Measurements from ENCODE around the gene PIEZO2. TPM values are rescaled to one million over a fixed set of nuclear protein-coding genes. Genes with fewer than 3 reads are reported as not detected.

Gene PIEZO2
- total and polyA plus RNA-seq, 2 of the 8 experiments (the other 6 are each of a cell fraction or from before 2014, with no cell fraction given) = 4.7 to 16.5 TPM

GRCh38 chr18:10838553-10838952, 310.8 kb downstream of the PIEZO2 start:
- 89% methylated on average over 2 of the region's 2 CpGs; no CpG with 5 or more reads in 1 of the 2 experiments for WGBS, 2 experiments (ENCODE audit: extremely low coverage in 1 of 2, insufficient coverage in 1 of 2, insufficient read length in 1 of 2, insufficient replicate concordance in 2 of 2, low coverage in 1 of 2, low lambda C conversion rate in 2 of 2, missing lambda C conversion rate in 1 of 2)
- Histone ChIP-seq H4K91ac (replicated peaks; ENCODE audit: insufficient read length, low read length) (no peak overlapping the region), H2BK20ac (ENCODE audit: low read length) (no peak overlapping the region)
- TF ChIP-seq SP4 (IDR thresholded peaks at IDR 0.05; ENCODE audit: low read length) = no peak

More at GRCh38 chr18:10838553-10838952, 310.8 kb downstream of the PIEZO2 start:
- no peak overlapping the region for H3K4ac ChIP-seq (replicated peaks; ENCODE audit: insufficient read length, low read depth, low read length)
- H2AK5ac ChIP-seq (ENCODE audit: low read depth, low read length) = no peak overlapping the region
- H3K14ac ChIP-seq (ENCODE audit: insufficient read length) = no peak overlapping the region
- H2BK12ac ChIP-seq (ENCODE audit: low read depth, low read length) = no peak overlapping the region
- H2AFZ ChIP-seq (ENCODE audit: low read length) = no peak overlapping the region
- no peak overlapping the region for H3K23ac ChIP-seq (ENCODE audit: insufficient read length)
- H2BK5ac ChIP-seq (ENCODE audit: low read depth, low read length) = no peak overlapping the region
- FAIRE-seq (no peak), DNase-seq (ENCODE audit: low read depth in 1 of 2, low spot score in 2 of 2) (no peak)
- no peak overlapping the region for H3K4me3 ChIP-seq (ENCODE audit: extremely low read depth in 1 of 4, insufficient read depth in 2 of 4, low read depth in 3 of 4, low read length in 4 of 4)
- H4K8ac ChIP-seq (ENCODE audit: extremely low read depth, insufficient read depth, low read length) = no peak overlapping the region
- H3K27ac ChIP-seq (ENCODE audit: low read depth, low read length) = no peak overlapping the region
- H2BK120ac ChIP-seq (replicated peaks; ENCODE audit: low read depth, low read length) = no peak overlapping the region
- H3K4me2 ChIP-seq (ENCODE audit: insufficient read depth in 1 of 2, low read depth in 2 of 2, low read length in 2 of 2) = no peak overlapping the region
- no peaks in the 10 kb centered on the region for H3K23me2 ChIP-seq (ENCODE audit: low read depth, low read length)
- H3K79me2 ChIP-seq (ENCODE audit: control insufficient read depth in 1 of 2, insufficient read depth in 2 of 2, low read length in 2 of 2) = no peaks in the 10 kb centered on the region
- no peak overlapping the region for H3K9ac ChIP-seq (replicated peaks in 1 of 4; ENCODE audit: extremely low read depth in 1 of 4, low read depth in 3 of 4, low read length in 3 of 4)
- H4K20me1 ChIP-seq (replicated peaks in 1 of 2; ENCODE audit: control insufficient read depth in 1 of 2, insufficient read depth in 2 of 2, low read length in 2 of 2) = no peaks in the 10 kb centered on the region
- H3K36me3 ChIP-seq (ENCODE audit: control insufficient read depth in 2 of 4, insufficient read depth in 4 of 4, low read length in 3 of 4) = no peaks in the 10 kb centered on the region
- no peaks in the 10 kb centered on the region for H3K79me1 ChIP-seq (ENCODE audit: low read depth, low read length)
- CTCF ChIA-PET (ENCODE audit: partially characterized antibody) = interaction anchor here (1.5 to 2.6 kb wide), 2 partner anchors 13 to 308 kb away, joined by 3 to 7 read pairs; no protein-coding TSS in a partner anchor
- H3K9me3 ChIP-seq (ENCODE audit: insufficient read depth in 2 of 2, low read depth in 1 of 2, low read length in 1 of 2) = no peaks in the 10 kb centered on the region
- no peak overlapping the region for H2BK15ac ChIP-seq (ENCODE audit: low read length)
- H4K5ac ChIP-seq (ENCODE audit: insufficient read length, low read depth, low read length) = no peak overlapping the region
- peaks cover 0 to 1% (median 0%) of the 10 kb centered on the region in 4 experiments; a peak in 1 of 7 replicates for H3K27me3 ChIP-seq (replicated peaks in 1 of 4; ENCODE audit: control insufficient read depth in 3 of 4, extremely low read depth in 1 of 4, insufficient read depth in 3 of 4, low read length in 3 of 4)
- POLR2A ChIA-PET (ENCODE audit: partially characterized antibody) = no interaction called here
- no peak overlapping the region for H3K56ac ChIP-seq (replicated peaks; ENCODE audit: insufficient read length, low read depth, low read length)
- H3K18ac ChIP-seq (ENCODE audit: extremely low read depth, low read length) = no peak overlapping the region
- peaks cover 0 to 2% (median 0%) of the 10 kb centered on the region in 4 experiments; a peak in 1 of 7 replicates for H3K4me1 ChIP-seq (replicated peaks in 1 of 4; ENCODE audit: control insufficient read depth in 3 of 4, insufficient read depth in 4 of 4, low read length in 3 of 4)
